ENCODE measurements around the gene ANKRD40CL. TPM values are rescaled to one million over a fixed set of nuclear protein-coding genes. Genes with fewer than 3 reads are reported as not detected.

Gene ANKRD40CL
- total RNA-seq, 2 donors from 2014 or later: not detected

DNA sequence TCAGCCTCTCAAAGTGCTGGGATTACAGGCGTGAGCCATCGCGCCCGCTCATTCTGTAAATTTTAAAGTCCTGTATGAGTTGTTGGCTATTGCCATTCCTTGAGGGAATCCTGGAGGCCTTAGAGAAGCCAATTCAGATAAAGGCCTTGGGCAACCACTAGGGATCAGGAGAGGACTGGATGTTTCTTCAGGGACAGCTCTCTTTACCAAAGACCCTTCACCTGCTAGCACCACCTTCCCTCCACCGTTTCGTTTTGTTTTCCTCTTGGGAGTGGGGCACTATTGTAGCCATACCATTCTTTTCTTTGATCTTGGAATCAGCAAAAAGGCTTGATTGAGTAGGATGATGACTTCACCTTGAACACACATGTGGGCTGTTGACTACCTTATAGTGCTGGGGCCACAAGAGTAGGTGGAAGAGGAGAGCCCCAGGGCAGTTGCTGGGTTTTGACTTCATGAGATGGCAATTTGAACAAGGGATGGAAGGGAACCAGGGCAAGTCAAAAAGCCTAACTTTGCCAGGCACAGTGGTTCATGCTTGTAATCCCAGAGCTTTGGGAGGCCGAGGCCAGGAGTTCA lies 7.0 kb upstream of the ANKRD40CL start:
- H3K4me1 ChIP-seq (ENCODE audit: control insufficient read depth in 1 of 2, low read depth in 2 of 2): no peaks in the 10 kb centered on the region
- no peaks in the 10 kb centered on the region for H3K36me3 ChIP-seq
- no peak overlapping the region for H3K27ac ChIP-seq
- H3K9me3 ChIP-seq: no peaks in the 10 kb centered on the region
- ATAC-seq (ENCODE audit: insufficient number of reproducible peaks, low FRiP score, low read depth): no peak
- DNase-seq (ENCODE audit: low spot score): no peak
- TF ChIP-seq, protein P1, sequence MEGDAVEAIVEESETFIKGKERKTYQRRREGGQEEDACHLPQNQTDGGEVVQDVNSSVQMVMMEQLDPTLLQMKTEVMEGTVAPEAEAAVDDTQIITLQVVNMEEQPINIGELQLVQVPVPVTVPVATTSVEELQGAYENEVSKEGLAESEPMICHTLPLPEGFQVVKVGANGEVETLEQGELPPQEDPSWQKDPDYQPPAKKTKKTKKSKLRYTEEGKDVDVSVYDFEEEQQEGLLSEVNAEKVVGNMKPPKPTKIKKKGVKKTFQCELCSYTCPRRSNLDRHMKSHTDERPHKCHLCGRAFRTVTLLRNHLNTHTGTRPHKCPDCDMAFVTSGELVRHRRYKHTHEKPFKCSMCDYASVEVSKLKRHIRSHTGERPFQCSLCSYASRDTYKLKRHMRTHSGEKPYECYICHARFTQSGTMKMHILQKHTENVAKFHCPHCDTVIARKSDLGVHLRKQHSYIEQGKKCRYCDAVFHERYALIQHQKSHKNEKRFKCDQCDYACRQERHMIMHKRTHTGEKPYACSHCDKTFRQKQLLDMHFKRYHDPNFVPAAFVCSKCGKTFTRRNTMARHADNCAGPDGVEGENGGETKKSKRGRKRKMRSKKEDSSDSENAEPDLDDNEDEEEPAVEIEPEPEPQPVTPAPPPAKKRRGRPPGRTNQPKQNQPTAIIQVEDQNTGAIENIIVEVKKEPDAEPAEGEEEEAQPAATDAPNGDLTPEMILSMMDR (IDR thresholded peaks at IDR 0.05): no peak
- H3K4me3 ChIP-seq: no peak overlapping the region
- H3K27me3 ChIP-seq (replicated peaks; ENCODE audit: insufficient read depth): no peaks in the 10 kb centered on the region

DNA sequence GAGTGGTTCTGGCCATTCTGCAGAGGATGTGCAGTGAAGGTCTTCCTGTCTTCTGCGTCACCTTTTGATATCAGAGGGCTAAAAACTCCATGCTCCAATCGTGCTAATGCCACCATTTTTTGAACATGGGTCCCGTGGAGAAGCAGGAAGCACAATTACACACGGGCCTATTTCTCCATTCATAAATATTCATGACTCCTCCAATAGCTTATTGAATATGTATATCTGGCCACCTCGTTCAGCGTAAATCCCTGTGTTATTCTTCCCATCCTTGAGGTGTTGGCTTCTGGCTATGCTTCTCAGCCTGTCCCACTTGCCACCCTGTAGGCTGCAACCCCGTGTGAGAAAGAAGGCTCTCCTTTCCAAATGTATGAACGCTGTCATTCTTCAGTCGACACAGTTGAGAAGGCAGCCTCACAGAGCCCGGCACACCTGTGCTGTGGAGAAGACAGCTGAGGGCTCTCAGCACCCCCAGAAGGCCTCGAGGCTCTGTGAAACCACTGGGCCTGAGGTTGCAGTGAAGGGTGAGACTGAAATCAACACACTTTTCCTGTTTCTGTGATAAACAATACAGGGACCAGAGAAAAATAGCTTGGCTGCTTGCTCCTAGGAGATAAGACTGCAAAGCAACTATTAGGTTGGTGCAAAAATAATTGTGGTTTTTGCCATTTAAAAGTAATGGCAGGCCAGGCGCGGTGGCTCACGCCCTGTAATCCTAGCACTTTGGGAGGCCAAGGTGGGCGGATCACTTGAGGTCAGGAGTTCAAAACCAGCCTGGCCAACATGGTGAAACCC lies 4.9 kb upstream of the ANKRD40CL start:
- Histone ChIP-seq H3K27me3 (replicated peaks; ENCODE audit: insufficient read depth) (no peaks in the 10 kb centered on the region), H3K4me1 (ENCODE audit: control insufficient read depth in 1 of 2, low read depth in 2 of 2) (no peaks in the 10 kb centered on the region), H3K27ac (no peak overlapping the region), H3K9me3 (no peaks in the 10 kb centered on the region), H3K36me3 (no peaks in the 10 kb centered on the region), H3K4me3 (no peak overlapping the region)
- ATAC-seq (ENCODE audit: insufficient number of reproducible peaks, low FRiP score, low read depth) (no peak), DNase-seq (ENCODE audit: low spot score) (no peak)
- TF ChIP-seq, protein P1 (IDR thresholded peaks at IDR 0.05): no peak

DNA sequence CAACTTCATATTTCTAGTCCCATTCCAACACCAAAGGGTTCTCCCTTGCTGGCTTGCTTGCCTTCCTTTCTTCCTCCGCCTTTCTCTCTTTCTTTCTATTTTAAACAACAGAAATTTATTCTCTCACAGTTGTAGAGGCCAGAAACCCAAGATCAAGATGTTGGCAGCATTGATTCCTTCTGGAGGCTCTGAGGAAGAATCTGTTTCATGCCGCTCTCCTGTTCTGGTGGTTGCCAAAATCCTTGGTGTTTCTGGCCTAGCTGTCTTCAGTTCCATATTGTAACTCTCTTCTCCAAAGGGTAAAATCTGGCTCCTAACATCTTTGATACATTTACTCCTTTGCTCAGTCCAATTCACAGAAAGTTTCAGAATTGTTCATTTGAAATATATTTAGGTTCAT lies 3.0 kb upstream of the ANKRD40CL start:
- Histone ChIP-seq H3K4me3 (no peak overlapping the region), H3K27me3 (replicated peaks; ENCODE audit: insufficient read depth) (no peaks in the 10 kb centered on the region), H3K4me1 (ENCODE audit: control insufficient read depth in 1 of 2, low read depth in 2 of 2) (peaks cover 3 to 5% of the 10 kb centered on the region in 2 donors), H3K27ac (no peak overlapping the region), H3K9me3 (no peaks in the 10 kb centered on the region), H3K36me3 (no peaks in the 10 kb centered on the region)
- ATAC-seq (ENCODE audit: insufficient number of reproducible peaks, low FRiP score, low read depth) (no peak), DNase-seq (ENCODE audit: low spot score) (no peak)
- TF ChIP-seq, protein P1 (IDR thresholded peaks at IDR 0.05): no peak

DNA sequence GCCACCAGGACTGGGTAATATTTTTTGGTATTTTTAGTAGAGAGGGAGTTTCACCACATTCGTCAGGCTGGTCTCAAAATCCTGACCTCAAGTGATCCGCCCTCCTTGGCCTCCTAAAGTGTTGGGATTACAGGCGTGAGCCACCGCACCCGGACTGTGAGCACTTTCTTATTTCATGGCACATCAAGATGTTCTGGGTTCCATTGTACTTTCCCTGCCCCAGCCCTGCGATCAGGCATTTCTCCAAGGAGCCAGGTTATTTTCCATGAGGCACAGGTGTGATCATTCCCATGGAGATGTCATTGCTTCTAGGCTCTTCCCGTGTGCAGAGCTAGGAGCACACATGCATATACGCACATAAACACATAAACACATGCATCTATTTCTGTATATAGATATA lies 2.6 kb upstream of the ANKRD40CL start:
- no peak overlapping the region for H3K27ac ChIP-seq
- no peaks in the 10 kb centered on the region for H3K9me3 ChIP-seq
- ATAC-seq (ENCODE audit: insufficient number of reproducible peaks, low FRiP score, low read depth) (no peak), DNase-seq (ENCODE audit: low spot score) (no peak)
- TF ChIP-seq, protein P1 (IDR thresholded peaks at IDR 0.05): no peak
- H3K27me3 ChIP-seq (replicated peaks; ENCODE audit: insufficient read depth): no peaks in the 10 kb centered on the region
- H3K4me3 ChIP-seq: no peak overlapping the region
- H3K4me1 ChIP-seq (ENCODE audit: control insufficient read depth in 1 of 2, low read depth in 2 of 2): peaks cover 8 to 10% of the 10 kb centered on the region in 2 donors
- H3K36me3 ChIP-seq: no peaks in the 10 kb centered on the region

DNA sequence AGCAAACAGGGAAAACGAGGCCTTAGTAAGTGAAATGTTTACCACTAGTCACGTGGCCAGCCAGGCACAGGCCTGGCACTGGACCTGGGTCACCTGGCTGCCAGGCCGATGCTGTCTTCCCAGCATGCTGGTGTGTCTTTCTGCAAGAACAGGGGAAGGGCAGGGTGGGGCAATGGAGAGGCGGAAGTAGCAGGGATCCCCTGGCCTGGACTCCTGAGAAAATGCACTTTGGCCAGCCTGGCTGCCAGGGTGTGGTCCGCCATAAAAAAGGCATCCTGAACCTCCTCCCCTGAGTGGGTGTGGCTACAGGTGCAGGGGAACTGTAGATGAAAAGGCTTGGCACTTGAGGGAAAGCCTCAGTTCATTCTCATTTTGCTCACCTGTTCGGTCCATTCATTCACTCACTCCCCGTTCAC lies 1.0 kb upstream of the ANKRD40CL start:
- no peaks in the 10 kb centered on the region for H3K9me3 ChIP-seq
- TF ChIP-seq, protein P1 (IDR thresholded peaks at IDR 0.05): no peak
- no peak for DNase-seq (ENCODE audit: low spot score)
- H3K4me3 ChIP-seq: no peak overlapping the region
- H3K27me3 ChIP-seq (replicated peaks; ENCODE audit: insufficient read depth): no peaks in the 10 kb centered on the region
- H3K36me3 ChIP-seq: no peaks in the 10 kb centered on the region
- no peak overlapping the region for H3K27ac ChIP-seq
- peaks cover 18 to 25% of the 10 kb centered on the region in 2 donors for H3K4me1 ChIP-seq (ENCODE audit: control insufficient read depth in 1 of 2, low read depth in 2 of 2)
- ATAC-seq (ENCODE audit: insufficient number of reproducible peaks, low FRiP score, low read depth): no peak
